Ishikawa (cell line): ENCODE measurements around the gene DGCR8.

Source experiments
- CEBPB ChIP-seq: IDR thresholded peaks from 2 replicates; pipeline ENCODE4 v1.6.1; 2012
- EP300 ChIP-seq: IDR thresholded peaks from 2 replicates; pipeline ENCODE4 v1.6.1; 2012; ENCODE audit warnings: borderline replicate concordance
- FOXM1 ChIP-seq: IDR thresholded peaks from 2 replicates; pipeline ENCODE4 v1.6.1; 2012; ENCODE audit warnings: low read depth, borderline replicate concordance
- MAX ChIP-seq: IDR thresholded peaks from 2 replicates; pipeline ENCODE4 v1.6.1; 2012
- RAD21 ChIP-seq: IDR thresholded peaks from 2 replicates; pipeline ENCODE4 v1.6.1; 2012; ENCODE audit warnings: low read depth
- REST ChIP-seq: IDR thresholded peaks from 2 replicates; pipeline ENCODE4 v1.6.1; 2012; ENCODE audit warnings: low read depth, mild to moderate bottlenecking
- TCF12 ChIP-seq: IDR thresholded peaks from 2 replicates; pipeline ENCODE4 v1.6.1; 2012; ENCODE audit warnings: low read depth
- TEAD4 ChIP-seq: IDR thresholded peaks from 2 replicates; pipeline ENCODE4 v1.6.1; 2012
- YY1 ChIP-seq: IDR thresholded peaks from 2 replicates; pipeline ENCODE4 v1.6.1; 2012; ENCODE audit warnings: low read depth

- no peak for TF ChIP-seq EP300
- no peak for TF ChIP-seq MAX
- no peak for TF ChIP-seq REST
- TF ChIP-seq FOXM1 = no peak
- TF ChIP-seq TEAD4 = no peak
- no peak for TF ChIP-seq TCF12
- no peak for TF ChIP-seq RAD21
- TF ChIP-seq YY1 = no peak
- TF ChIP-seq CEBPB = no peak
Observed at GRCh38 chr22:20054034-20054427, 26.0 kb upstream of the DGCR8 start.
